DMS53 treated with DMSO at 0.1 percent for 48 hours (cell line): ENCODE data around the gene PPAN.
A peak's percentile ranks its signal among the peaks of the same experiment; 100 is the strongest.

Source experiments
- DNase-seq: peaks from one replicate; lab custom pipeline; 2025; ENCODE audit not compliant: unreplicated experiment; lab: John Stamatoyannopoulos, UW

PPAN gene

GRCh38 chr19:10091895-10092641 lies 14.1 kb upstream of the PPAN start:
- DNase-seq = no peak

GRCh38 chr19:10092648-10093294 lies 13.4 kb upstream of the PPAN start:
- no peak for DNase-seq

GRCh38 chr19:10093295-10094186 lies 12.6 kb upstream of the PPAN start:
- no peak for DNase-seq

GRCh38 chr19:10095622-10095947 lies 10.6 kb upstream of the PPAN start:
- no peak for DNase-seq

- peak; percentile 84 for DNase-seq
Observed at GRCh38 chr19:10095948-10096614, 10.1 kb upstream of the PPAN start.

- no peak for DNase-seq
Observed at GRCh38 chr19:10096615-10096963, 9.6 kb upstream of the PPAN start.

- no peak for DNase-seq
Observed at GRCh38 chr19:10100163-10100785, 5.9 kb upstream of the PPAN start.

- DNase-seq = no peak
Observed at GRCh38 chr19:10102787-10103236, 3.4 kb upstream of the PPAN start.

- DNase-seq = no peak
Observed at GRCh38 chr19:10104130-10104513, 2.0 kb upstream of the PPAN start.

GRCh38 chr19:10104665-10105508 lies 1.3 kb upstream of the PPAN start:
- no peak for DNase-seq

GRCh38 chr19:10105509-10106099 lies 558 bp upstream of the PPAN start:
- no peak for DNase-seq

- DNase-seq = no peak
Observed at GRCh38 chr19:10107254-10107653, 1.1 kb downstream of the PPAN start.

- DNase-seq = no peak
Observed at GRCh38 chr19:10107817-10108367, 1.7 kb downstream of the PPAN start.

GRCh38 chr19:10109528-10109927 lies 3.4 kb downstream of the PPAN start:
- DNase-seq = no peak

- no peak for DNase-seq
Observed at GRCh38 chr19:10110076-10110971, 4.2 kb downstream of the PPAN start.

- DNase-seq = no peak
Observed at GRCh38 chr19:10110972-10111317, 4.8 kb downstream of the PPAN start.

GRCh38 chr19:10111405-10111811 lies 5.2 kb downstream of the PPAN start, which contains the start of gene P2RY11:
Gene P2RY11, plus strand, starts transcription at chr19:10111693. Its CDS starts 29 bp downstream, at chr19:10111722.
- no peak for DNase-seq

- no peak for DNase-seq
Observed at GRCh38 chr19:10112037-10112761, 6.0 kb downstream of the PPAN start.
